Measurements from ENCODE around the gene SLC44A4. TPM values are rescaled to one million over a fixed set of nuclear protein-coding genes. Genes with fewer than 3 reads are reported as not detected.
A peak's percentile ranks its signal among the peaks of the same experiment; 100 is the strongest.

SLC44A4 gene
- not detected for total RNA-seq

GRCh38 chr6:31878726-31879125 is at the start of gene SLC44A4:
Gene SLC44A4, minus strand, starts transcription at chr6:31878997. Its CDS starts 17 bp downstream, at chr6:31878980.
- DNase-seq (ENCODE audit: low spot score in 2 of 2) = no peak
- no peaks in the 10 kb centered on the region for H3K9me3 ChIP-seq
- H3K27me3 ChIP-seq = no peaks in the 10 kb centered on the region
- peaks cover 24 to 43% of the 10 kb centered on the region in 2 donors for H3K36me3 ChIP-seq
- no peak within 1 kb of the TSS for H3K27ac ChIP-seq
- no peaks in the 10 kb centered on the region for H3K4me1 ChIP-seq
- no peak for TF ChIP-seq CTCF (IDR thresholded peaks at IDR 0.05)
- H3K4me3 ChIP-seq = no peak within 1 kb of the TSS
- intact Hi-C loops (cut with DNase I) = no loop called here

GRCh38 chr6:31928672-31928939 is 49.8 kb upstream of the SLC44A4 start:
- Histone ChIP-seq H3K36me3 (no peaks in the 10 kb centered on the region), H3K27me3 (no peaks in the 10 kb centered on the region), H3K4me3 (no peak overlapping the region), H3K27ac (no peak overlapping the region), H3K4me1 (no peaks in the 10 kb centered on the region), H3K9me3 (no peaks in the 10 kb centered on the region)
- TF ChIP-seq CTCF (IDR thresholded peaks at IDR 0.05) = no peak
- intact Hi-C loops (cut with DNase I) = no loop called here
- DNase-seq (ENCODE audit: low spot score in 2 of 2) = no peak

GRCh38 chr6:31927863-31928671 is 49.3 kb upstream of the SLC44A4 start:
- TF ChIP-seq CTCF (IDR thresholded peaks at IDR 0.05) = no peak
- Histone ChIP-seq H3K27me3 (no peaks in the 10 kb centered on the region), H3K4me3 (no peak overlapping the region), H3K9me3 (no peaks in the 10 kb centered on the region), H3K36me3 (no peaks in the 10 kb centered on the region), H3K27ac (no peak overlapping the region), H3K4me1 (no peaks in the 10 kb centered on the region)
- intact Hi-C loops (cut with DNase I) = no loop called here
- DNase-seq (ENCODE audit: low spot score in 2 of 2) = no peak

- intact Hi-C loops (cut with DNase I) = no loop called here
- DNase-seq (ENCODE audit: low spot score in 2 of 2) = no peak
- TF ChIP-seq CTCF (IDR thresholded peaks at IDR 0.05) = no peak
- Histone ChIP-seq H3K27me3 (no peaks in the 10 kb centered on the region), H3K4me3 (no peak within 1 kb of the TSS), H3K4me1 (no peaks in the 10 kb centered on the region), H3K36me3 (no peaks in the 10 kb centered on the region), H3K27ac (no peak within 1 kb of the TSS), H3K9me3 (no peaks in the 10 kb centered on the region)
These were observed 48.6 kb upstream of the SLC44A4 start, which contains the start of gene C2 for GRCh38 chr6:31927242-31927862. Gene C2, plus strand, starts transcription at chr6:31927717. Its CDS starts 36 bp downstream, at chr6:31927753.

- no peaks in the 10 kb centered on the region for H3K9me3 ChIP-seq
- no peaks in the 10 kb centered on the region for H3K4me1 ChIP-seq
- no peak overlapping the region for H3K4me3 ChIP-seq
- H3K27ac ChIP-seq = no peak overlapping the region
- DNase-seq (ENCODE audit: low spot score in 2 of 2) = no peak
- no peaks in the 10 kb centered on the region for H3K36me3 ChIP-seq
- no peaks in the 10 kb centered on the region for H3K27me3 ChIP-seq
- peak in 1 of 3 experiments; percentile 14 for TF ChIP-seq CTCF (IDR thresholded peaks at IDR 0.05)
- intact Hi-C loops (cut with DNase I) = no loop called here
These were observed 44.1 kb upstream of the SLC44A4 start for GRCh38 chr6:31922942-31923341.
